ENCODE data around the gene ANKRD27.

DNA sequence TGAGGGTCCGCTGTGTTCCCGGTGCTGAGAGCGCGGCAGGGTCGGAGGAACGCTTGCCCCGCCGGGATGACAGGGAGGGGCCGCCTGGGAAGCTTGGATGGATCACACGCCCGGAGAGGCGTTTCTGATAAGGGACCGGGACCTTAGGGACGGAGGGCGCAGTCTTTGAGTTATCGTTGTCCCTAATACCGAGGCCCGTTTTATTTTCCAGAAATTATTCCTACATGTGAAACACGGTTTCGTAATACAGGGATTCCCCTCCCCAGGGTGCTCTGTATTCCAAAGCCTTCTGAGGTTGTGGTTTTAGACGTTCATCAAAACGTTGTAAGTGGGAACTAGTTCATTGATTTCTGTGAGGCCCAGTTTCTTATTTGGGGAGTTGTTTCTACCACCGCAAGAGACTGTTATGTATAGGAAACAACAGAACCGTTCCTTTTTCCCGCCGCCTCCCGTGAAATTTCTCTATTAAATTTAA lies 93.2 kb downstream of the ANKRD27 start:
- TF ChIP-seq, protein P1, sequence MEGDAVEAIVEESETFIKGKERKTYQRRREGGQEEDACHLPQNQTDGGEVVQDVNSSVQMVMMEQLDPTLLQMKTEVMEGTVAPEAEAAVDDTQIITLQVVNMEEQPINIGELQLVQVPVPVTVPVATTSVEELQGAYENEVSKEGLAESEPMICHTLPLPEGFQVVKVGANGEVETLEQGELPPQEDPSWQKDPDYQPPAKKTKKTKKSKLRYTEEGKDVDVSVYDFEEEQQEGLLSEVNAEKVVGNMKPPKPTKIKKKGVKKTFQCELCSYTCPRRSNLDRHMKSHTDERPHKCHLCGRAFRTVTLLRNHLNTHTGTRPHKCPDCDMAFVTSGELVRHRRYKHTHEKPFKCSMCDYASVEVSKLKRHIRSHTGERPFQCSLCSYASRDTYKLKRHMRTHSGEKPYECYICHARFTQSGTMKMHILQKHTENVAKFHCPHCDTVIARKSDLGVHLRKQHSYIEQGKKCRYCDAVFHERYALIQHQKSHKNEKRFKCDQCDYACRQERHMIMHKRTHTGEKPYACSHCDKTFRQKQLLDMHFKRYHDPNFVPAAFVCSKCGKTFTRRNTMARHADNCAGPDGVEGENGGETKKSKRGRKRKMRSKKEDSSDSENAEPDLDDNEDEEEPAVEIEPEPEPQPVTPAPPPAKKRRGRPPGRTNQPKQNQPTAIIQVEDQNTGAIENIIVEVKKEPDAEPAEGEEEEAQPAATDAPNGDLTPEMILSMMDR (IDR thresholded peaks at IDR 0.05) = no peak
- no peak for TF ChIP-seq POLR2AphosphoS5 (IDR thresholded peaks at IDR 0.05)
- no peak for TF ChIP-seq POLR2A (IDR thresholded peaks at IDR 0.05)
- no peak for TF ChIP-seq EP300 (IDR thresholded peaks at IDR 0.05)
